Prostate gland (tissue), 2 donors: ENCODE results near the gene RPL29.

ENCODE experiments used
- POLR2A ChIP-seq: fragments of 450-650 bp; IDR thresholded peaks from one replicate; pipeline ENCODE4 v1.6.1; 2016; ENCODE audit warnings: antibody characterized with exemption, mild to moderate bottlenecking
- POLR2AphosphoS5 ChIP-seq: sonication (generic); formaldehyde crosslinking; IDR thresholded peaks from one replicate; pipeline ENCODE4 v1.6.1; 2017; ENCODE audit warnings: antibody characterized with exemption
- TF ChIP-seq, protein P1 (sequence below), 4 experiments: fragments of 200-600 bp in 2 of 4; fragments of 450-650 bp in 2 of 4; sonication (generic) in 2 of 4; IDR thresholded peaks; 1 replicate in 3 of 4; 2 replicates in 1 of 4; pipeline ENCODE4 v1.5.1; 2016 to 2019; ENCODE audit warnings: antibody characterized with exemption in 4 of 4, mild to moderate bottlenecking in 2 of 4, moderate library complexity in 2 of 4

DNA sequence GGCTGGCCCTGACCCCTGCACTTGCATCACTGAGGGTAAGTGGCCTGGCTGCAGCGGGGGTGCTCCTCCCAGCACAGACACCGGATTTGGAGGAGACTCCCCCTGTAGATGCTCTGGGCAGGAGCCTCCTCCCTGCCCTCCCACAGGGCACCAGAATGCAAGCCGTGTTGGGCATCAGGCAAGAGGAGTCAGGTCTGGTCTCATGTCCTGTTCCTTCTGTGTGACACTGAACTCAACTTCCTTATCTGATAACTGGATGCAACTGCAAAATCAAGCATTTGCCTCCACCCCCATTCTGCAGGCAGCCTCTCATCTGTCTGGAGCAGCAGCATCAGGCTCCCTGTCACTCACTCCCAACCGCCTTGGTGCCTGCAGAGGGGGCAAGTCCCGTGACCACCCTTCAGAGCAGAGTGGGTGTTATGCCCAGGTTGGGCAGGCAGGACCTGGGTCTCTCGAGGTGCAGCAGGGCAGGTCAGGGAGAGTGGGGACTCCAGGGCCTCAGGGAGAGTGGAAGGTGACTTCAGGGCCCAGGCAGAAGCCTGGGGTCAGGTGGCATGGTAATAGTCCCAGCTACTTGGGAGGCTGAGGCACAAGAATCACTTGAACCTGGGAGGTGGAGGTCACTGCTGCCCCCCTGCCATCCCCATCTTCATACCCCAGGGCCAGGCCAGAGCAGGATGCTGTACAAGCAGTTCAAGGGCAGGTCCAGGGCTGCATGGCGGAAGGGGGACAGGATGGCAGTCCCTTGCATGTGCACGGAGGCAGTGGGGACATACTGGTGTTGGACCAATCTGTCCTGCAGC lies 10.5 kb upstream of the RPL29 start:
- TF ChIP-seq POLR2A: no peak
- TF ChIP-seq, protein P1, sequence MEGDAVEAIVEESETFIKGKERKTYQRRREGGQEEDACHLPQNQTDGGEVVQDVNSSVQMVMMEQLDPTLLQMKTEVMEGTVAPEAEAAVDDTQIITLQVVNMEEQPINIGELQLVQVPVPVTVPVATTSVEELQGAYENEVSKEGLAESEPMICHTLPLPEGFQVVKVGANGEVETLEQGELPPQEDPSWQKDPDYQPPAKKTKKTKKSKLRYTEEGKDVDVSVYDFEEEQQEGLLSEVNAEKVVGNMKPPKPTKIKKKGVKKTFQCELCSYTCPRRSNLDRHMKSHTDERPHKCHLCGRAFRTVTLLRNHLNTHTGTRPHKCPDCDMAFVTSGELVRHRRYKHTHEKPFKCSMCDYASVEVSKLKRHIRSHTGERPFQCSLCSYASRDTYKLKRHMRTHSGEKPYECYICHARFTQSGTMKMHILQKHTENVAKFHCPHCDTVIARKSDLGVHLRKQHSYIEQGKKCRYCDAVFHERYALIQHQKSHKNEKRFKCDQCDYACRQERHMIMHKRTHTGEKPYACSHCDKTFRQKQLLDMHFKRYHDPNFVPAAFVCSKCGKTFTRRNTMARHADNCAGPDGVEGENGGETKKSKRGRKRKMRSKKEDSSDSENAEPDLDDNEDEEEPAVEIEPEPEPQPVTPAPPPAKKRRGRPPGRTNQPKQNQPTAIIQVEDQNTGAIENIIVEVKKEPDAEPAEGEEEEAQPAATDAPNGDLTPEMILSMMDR (IDR thresholded peaks at IDR 0.05): no peak
- no peak for TF ChIP-seq POLR2AphosphoS5
